ENCODE results near the gene CACNG8. TPM values are rescaled to one million over a fixed set of nuclear protein-coding genes. Genes with fewer than 3 reads are reported as not detected.

Gene CACNG8
- total RNA-seq, 2 experiments from 2014 or later = 0.02 TPM; not detected in 1

DNA sequence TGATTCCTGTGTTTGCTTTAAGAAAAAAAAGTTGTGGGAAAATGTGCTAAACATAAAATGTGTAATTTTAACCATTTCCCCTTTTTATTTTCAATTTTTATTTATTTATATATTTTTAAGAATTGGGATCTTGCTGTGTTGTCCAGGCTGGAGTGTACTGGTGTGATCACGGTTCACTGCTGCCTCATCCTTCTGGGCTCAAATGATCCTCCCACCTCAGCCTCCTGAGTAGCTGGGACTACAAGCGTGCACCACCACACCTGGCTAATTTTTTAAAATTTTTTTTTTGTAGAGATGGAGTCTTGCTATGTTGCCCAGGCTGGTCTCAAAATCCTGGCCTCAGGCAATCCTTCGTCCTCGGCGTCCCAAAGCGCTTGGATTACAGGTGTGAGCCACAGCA lies 47.7 kb downstream of the CACNG8 start:
- POLR2A ChIA-PET = no interaction called here
- no peak for DNase-seq
- H3K27me3 Mint-ChIP-seq = peaks cover 25% of the 10 kb centered on the region
- no peaks in the 10 kb centered on the region for H3K9me3 Mint-ChIP-seq
- intact Hi-C loops (cut with micrococcal nuclease) = no loop called here
- H3K36me3 Mint-ChIP-seq = no peaks in the 10 kb centered on the region
- CTCF ChIA-PET = no interaction called here
- H3K4me1 Mint-ChIP-seq (ENCODE audit: low read depth) = no peaks in the 10 kb centered on the region
- H3K27ac Mint-ChIP-seq = no peak overlapping the region
- no peak overlapping the region for H3K4me3 Mint-ChIP-seq

DNA sequence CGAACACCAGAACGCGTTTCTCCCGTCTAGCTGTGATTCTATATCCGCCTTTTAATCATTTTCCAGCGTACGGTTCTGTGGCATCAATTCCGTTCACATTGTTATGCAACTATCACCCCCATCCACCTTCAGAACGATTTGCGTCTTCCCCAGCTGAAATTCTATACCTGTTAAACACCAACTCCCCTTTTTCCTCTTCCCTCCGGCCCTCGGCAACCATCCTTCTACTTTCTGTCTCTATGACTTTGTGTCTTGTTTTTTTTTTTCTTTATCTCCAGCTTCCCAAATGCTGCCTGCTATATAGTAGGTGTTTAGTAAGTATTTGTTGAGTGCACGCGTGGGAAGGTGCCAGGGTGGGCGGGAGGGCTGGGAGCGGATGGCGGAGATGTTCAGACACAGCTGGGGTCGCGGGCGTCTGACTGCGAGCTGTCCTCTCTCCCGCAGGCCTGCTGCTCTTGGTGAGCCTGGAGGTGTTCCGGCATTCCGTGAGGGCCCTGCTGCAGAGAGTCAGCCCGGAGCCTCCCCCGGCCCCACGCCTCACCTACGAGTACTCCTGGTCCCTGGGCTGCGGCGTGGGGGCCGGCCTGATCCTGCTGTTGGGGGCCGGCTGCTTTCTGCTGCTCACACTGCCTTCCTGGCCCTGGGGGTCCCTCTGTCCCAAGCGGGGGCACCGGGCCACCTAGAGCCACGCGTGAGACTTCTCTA lies 48.9 kb downstream of the CACNG8 start:
- Mint-ChIP-seq H3K9me3 (no peaks in the 10 kb centered on the region), H3K36me3 (no peaks in the 10 kb centered on the region), H3K27me3 (peaks cover 30% of the 10 kb centered on the region), H3K4me3 (no peak overlapping the region), H3K4me1 (ENCODE audit: low read depth) (no peaks in the 10 kb centered on the region), H3K27ac (no peak overlapping the region)
- ChIA-PET POLR2A (no interaction called here), CTCF (no interaction called here)
- intact Hi-C loops (cut with micrococcal nuclease) = no loop called here
- DNase-seq = no peak

DNA sequence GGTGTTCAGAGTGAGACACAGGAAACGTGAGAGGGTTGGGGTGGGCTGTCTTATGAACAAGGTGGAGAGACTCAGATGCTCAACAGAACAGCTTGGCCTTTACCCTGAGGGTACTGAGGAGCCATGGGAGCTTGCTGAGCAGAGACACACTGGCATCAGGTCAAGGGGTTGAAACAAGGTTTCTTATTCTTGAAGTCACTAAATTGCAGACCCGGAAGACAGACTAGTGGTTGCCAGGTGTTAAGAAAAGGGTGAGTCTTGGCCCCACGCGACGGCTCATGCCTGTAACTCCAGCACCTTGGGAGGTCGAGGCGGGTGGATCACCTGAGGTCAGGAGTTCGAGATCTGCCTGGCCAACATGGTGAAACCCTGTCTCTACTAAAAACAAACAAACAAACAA lies 51.1 kb downstream of the CACNG8 start:
- Mint-ChIP-seq H3K4me3 (no peak overlapping the region), H3K27me3 (peaks cover 25% of the 10 kb centered on the region), H3K4me1 (ENCODE audit: low read depth) (no peaks in the 10 kb centered on the region), H3K9me3 (no peaks in the 10 kb centered on the region), H3K27ac (no peak overlapping the region), H3K36me3 (no peaks in the 10 kb centered on the region)
- POLR2A ChIA-PET = no interaction called here
- intact Hi-C loops (cut with micrococcal nuclease) = no loop called here
- DNase-seq = no peak
- CTCF ChIA-PET = interaction anchor here (1.7 kb wide), 1 partner anchor 10 kb away, joined by 7 read pairs; no protein-coding TSS in a partner anchor

DNA sequence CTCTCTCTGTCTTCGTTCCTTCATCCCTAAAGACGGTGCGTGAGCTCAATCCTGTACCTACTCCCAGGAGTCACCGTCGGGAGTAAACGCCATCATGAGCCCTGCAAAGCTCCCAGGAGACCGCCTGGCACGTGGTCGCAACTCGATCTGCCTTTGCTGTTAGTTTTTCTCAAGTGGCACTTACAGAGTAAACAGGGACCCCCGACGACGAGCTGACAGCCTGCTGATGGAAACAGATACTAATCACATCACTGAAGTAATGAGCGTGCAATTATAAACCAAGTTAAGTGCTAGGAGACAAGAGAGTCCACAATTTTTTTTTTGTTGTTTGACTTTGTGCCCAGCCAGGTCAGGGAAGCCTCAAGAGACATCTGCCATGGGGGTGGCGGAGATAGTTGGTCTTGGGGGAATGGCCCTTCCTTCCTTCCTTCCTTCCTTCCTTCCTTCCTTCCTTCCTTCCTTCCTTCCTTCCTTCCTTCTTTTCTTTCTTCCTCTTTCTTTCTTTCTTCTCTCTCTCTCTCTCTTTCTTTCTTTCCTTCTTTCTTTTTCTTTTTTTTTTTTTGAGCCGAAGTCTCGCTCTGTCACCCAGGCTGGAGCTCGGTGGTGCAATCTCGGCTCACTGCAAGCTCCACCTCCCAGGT lies 52.3 kb downstream of the CACNG8 start:
- intact Hi-C loops (cut with micrococcal nuclease) = no loop called here
- Mint-ChIP-seq H3K4me1 (ENCODE audit: low read depth) (no peaks in the 10 kb centered on the region), H3K27ac (no peak overlapping the region), H3K36me3 (no peaks in the 10 kb centered on the region), H3K4me3 (no peak overlapping the region), H3K9me3 (no peaks in the 10 kb centered on the region), H3K27me3 (peaks cover 25% of the 10 kb centered on the region)
- DNase-seq = no peak
- ChIA-PET POLR2A (no interaction called here), CTCF (interaction anchor here (1.7 kb wide), 1 partner anchor 9 kb away, joined by 7 read pairs; no protein-coding TSS in a partner anchor)

DNA sequence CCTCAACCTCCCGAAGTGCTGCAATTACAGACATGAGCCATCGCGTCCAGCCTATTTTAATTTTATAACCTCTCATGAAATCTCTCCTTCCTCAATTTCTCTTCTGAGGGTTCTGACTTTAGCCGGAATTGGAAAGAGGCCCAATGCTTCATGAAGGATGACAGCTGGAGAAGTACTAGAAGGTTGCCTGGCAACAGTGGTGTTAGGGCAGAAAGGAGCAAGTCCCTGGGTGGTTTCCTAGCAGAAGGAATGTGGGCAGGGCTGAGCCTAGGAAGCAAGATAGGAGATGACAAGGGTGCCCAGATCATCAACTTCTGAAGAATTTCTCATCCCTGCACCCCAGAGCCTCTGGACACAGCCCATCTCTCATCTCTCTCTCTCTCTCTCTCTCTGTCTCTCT lies 54.5 kb downstream of the CACNG8 start:
- H3K27me3 Mint-ChIP-seq = peaks cover 29% of the 10 kb centered on the region
- no peaks in the 10 kb centered on the region for H3K4me1 Mint-ChIP-seq (ENCODE audit: low read depth)
- POLR2A ChIA-PET = no interaction called here
- CTCF ChIA-PET = no interaction called here
- H3K36me3 Mint-ChIP-seq = no peaks in the 10 kb centered on the region
- H3K27ac Mint-ChIP-seq = no peak overlapping the region
- H3K9me3 Mint-ChIP-seq = no peaks in the 10 kb centered on the region
- intact Hi-C loops (cut with micrococcal nuclease) = no loop called here
- no peak for DNase-seq
- H3K4me3 Mint-ChIP-seq = no peak overlapping the region

DNA sequence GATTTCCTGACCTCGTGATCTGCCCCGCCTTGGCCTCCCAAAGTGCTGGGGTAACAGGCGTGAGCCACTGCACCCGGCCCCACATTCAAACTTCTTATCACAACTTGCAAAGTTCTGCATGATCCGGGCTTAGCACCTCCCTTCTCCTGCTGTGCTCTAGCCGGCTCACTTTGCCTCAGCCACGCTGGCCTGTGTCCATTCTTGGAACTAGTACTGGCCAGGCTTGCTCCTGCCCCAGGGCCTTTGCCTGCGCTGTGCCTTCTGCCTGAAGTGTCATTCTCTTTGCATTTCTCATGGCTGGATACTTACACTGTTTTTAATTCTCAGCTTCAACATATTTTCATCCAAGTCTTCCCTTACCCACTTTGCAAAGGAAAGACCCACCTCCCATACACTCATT lies 58.6 kb downstream of the CACNG8 start:
- no peaks in the 10 kb centered on the region for H3K9me3 Mint-ChIP-seq
- intact Hi-C loops (cut with micrococcal nuclease) = loop anchor here (5.0 kb wide), 1 partner anchor 114 kb away; the partner anchor contains the start of gene CACNG7
- H3K36me3 Mint-ChIP-seq = no peaks in the 10 kb centered on the region
- H3K4me3 Mint-ChIP-seq = no peak overlapping the region
- H3K4me1 Mint-ChIP-seq (ENCODE audit: low read depth) = peaks cover 4% of the 10 kb centered on the region
- no peak for DNase-seq
- POLR2A ChIA-PET = no interaction called here
- no peak overlapping the region for H3K27ac Mint-ChIP-seq
- peaks cover 36% of the 10 kb centered on the region for H3K27me3 Mint-ChIP-seq
- CTCF ChIA-PET = no interaction called here

DNA sequence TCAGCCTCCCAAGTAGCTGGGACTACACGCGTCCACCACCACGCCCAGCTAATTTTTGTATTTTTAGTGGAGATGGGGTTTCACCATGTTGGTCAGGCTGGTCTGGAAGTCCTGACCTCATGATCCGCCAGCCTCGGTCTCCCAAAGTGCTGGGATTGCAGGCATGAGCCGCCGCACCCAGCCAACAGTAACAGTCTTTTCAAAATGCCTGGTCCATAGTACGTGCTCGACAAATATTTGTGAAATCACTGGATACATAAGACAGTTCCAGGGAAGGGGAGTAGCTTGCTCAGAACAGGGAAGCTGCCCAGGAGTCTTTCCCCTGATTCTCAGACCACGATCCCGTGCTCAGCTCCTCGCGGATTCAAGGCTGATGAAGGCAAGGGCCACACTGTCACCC lies 59.2 kb downstream of the CACNG8 start:
- no peak overlapping the region for H3K4me3 Mint-ChIP-seq
- H3K27ac Mint-ChIP-seq = no peak overlapping the region
- DNase-seq = no peak
- ChIA-PET CTCF (interaction anchor here (1.0 kb wide), 1 partner anchor 86 kb away, joined by 3 read pairs; no protein-coding TSS in a partner anchor), POLR2A (no interaction called here)
- intact Hi-C loops (cut with micrococcal nuclease) = loop anchor here (5.0 kb wide), 1 partner anchor 115 kb away; the partner anchor contains the start of gene CACNG7
- H3K4me1 Mint-ChIP-seq (ENCODE audit: low read depth) = peaks cover 4% of the 10 kb centered on the region
- no peaks in the 10 kb centered on the region for H3K36me3 Mint-ChIP-seq
- no peaks in the 10 kb centered on the region for H3K9me3 Mint-ChIP-seq
- H3K27me3 Mint-ChIP-seq = peaks cover 34% of the 10 kb centered on the region

DNA sequence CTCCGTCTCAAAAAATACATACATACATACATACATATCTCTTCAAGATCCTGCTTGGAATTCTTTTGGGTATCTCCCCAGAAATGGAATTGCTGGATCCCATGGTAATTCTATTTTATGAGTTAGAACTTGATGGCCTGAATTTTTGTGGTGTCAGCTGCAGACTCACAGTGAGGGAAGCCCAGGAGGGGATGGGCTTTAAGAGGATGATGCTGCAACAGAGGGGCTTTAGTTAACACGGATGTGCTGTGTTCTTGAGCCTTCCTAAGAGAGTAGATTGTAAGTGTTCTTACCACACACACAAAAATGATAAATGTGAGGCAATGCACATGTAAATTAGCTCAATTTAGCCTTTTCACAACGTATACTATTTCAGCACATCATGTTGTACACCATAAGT lies 60.5 kb downstream of the CACNG8 start:
- no peak for DNase-seq
- Mint-ChIP-seq H3K4me1 (ENCODE audit: low read depth) (peaks cover 4% of the 10 kb centered on the region), H3K27ac (no peak overlapping the region), H3K9me3 (no peaks in the 10 kb centered on the region), H3K4me3 (no peak overlapping the region), H3K36me3 (no peaks in the 10 kb centered on the region), H3K27me3 (peaks cover 32% of the 10 kb centered on the region)
- ChIA-PET POLR2A (no interaction called here), CTCF (interaction anchor here (0.6 to 3.1 kb wide), 19 partner anchors 8 to 248 kb away, joined by 3 to 37 read pairs (median 5); no protein-coding TSS in a partner anchor)
- intact Hi-C loops (cut with micrococcal nuclease) = loop anchor here (5.0 kb wide), 1 partner anchor 116 kb away; the partner anchor contains the start of gene CACNG7

DNA sequence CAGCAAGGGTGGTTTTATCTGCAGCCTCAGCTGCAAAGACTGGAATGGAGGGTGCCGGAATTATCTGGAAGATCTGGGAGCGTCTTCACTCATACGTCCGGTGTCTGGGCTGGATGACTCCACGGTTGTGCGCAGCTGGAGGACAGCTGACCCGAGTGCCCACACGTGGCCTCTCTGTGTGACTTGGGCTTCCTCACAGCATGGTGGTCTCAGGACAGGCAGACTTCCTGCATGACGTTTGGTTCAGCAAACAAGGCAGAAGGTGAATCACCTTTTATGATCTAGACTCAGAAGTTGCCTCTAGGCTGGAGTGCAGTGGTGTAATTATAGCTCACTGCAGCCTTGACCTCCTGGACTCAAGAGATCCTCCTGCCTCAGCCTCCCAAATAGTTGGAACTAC lies 61.9 kb downstream of the CACNG8 start:
- Mint-ChIP-seq H3K4me1 (ENCODE audit: low read depth) (peaks cover 4% of the 10 kb centered on the region), H3K4me3 (no peak overlapping the region), H3K9me3 (no peaks in the 10 kb centered on the region), H3K36me3 (no peaks in the 10 kb centered on the region), H3K27ac (no peak overlapping the region), H3K27me3 (peaks cover 39% of the 10 kb centered on the region)
- ChIA-PET CTCF (interaction anchor here (0.6 to 3.1 kb wide), 15 partner anchors 11 to 252 kb away, joined by 3 to 37 read pairs (median 4); no protein-coding TSS in a partner anchor), POLR2A (no interaction called here)
- intact Hi-C loops (cut with micrococcal nuclease) = loop anchor here (1.0 to 5.0 kb wide), 3 partner anchors 117 to 232 kb away; partner anchors contain the start of gene CACNG7
- DNase-seq = no peak

DNA sequence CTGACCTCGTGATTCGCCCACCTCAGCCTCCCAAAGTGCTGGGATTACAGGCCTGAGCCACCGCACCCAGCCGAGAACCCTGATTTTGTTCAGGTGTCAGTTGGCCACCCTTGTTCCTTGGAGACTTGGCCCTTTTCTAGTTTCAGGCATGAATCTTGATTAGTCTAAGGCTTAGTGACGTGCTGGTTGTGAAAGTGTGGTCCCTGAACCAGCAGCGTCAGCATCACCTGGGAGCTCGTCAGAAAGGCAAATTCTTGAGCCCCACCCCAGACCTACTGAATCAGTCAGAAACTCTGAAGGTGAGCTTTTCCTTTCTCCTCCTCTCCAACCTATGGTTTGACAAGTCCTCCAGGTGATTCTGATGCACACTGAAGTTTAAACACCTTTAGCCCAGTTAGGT lies 63.9 kb downstream of the CACNG8 start:
- peaks cover 47% of the 10 kb centered on the region for H3K27me3 Mint-ChIP-seq
- H3K36me3 Mint-ChIP-seq = no peaks in the 10 kb centered on the region
- DNase-seq = no peak
- peaks cover 4% of the 10 kb centered on the region for H3K4me1 Mint-ChIP-seq (ENCODE audit: low read depth)
- CTCF ChIA-PET = no interaction called here
- intact Hi-C loops (cut with micrococcal nuclease) = no loop called here
- H3K4me3 Mint-ChIP-seq = no peak overlapping the region
- POLR2A ChIA-PET = no interaction called here
- no peaks in the 10 kb centered on the region for H3K9me3 Mint-ChIP-seq
- no peak overlapping the region for H3K27ac Mint-ChIP-seq

DNA sequence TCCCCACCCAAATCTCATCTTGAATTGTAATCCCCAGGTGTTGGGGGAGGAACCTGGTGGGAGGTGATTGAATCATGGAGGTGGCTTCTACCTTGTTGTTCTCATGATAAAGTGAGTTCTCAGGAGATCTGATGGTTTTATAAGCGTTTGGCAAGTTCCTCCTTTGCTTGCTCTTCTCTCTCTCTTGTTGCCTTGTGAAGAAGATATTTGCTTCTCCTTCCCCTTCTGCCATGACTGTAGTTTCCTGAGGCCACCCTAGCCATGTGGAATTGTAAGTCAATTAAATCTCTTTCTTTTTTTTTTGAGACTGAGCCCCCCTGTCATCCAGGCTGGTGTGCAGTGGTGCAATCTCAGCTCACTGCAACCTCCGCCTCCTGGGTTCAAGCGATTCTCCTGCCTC lies 66.6 kb downstream of the CACNG8 start:
- Mint-ChIP-seq H3K9me3 (no peaks in the 10 kb centered on the region), H3K4me3 (no peak overlapping the region), H3K27ac (no peak overlapping the region), H3K4me1 (ENCODE audit: low read depth) (no peaks in the 10 kb centered on the region), H3K27me3 (peaks cover 28% of the 10 kb centered on the region), H3K36me3 (no peaks in the 10 kb centered on the region)
- DNase-seq = no peak
- intact Hi-C loops (cut with micrococcal nuclease) = no loop called here
- ChIA-PET POLR2A (no interaction called here), CTCF (interaction anchor here (0.7 to 1.9 kb wide), 12 partner anchors 10 to 237 kb away, joined by 3 to 23 read pairs (median 6); partner anchors contain the start of gene MYADM)

DNA sequence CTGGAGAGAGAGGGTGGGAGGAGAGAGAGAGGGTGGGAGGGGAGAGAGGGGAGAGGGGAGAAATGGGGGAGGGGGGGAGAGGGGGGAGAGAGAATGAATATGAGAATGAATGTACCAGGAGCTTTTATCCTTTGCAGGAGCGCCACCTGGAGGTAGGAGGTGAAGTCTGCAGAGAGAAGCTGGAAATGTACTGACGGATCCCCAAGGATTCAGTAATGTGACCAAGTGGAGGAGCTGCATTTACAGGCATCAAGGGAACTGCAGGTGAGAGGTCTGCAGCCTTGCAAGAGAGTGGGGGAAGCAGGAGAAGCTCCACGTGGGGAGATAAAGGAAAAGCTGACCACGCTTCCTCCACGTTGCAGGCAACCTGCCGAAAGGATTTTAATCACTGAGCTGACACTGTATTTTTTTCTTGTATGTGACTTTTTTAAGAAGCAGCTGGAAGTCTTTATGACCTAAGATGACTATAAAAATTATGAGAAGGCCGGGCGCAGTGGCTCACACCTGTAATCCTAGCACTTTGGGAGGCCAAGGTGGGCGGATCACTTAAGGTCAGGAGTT lies 67.3 kb downstream of the CACNG8 start:
- Mint-ChIP-seq H3K27me3 (peaks cover 24% of the 10 kb centered on the region), H3K4me1 (ENCODE audit: low read depth) (no peaks in the 10 kb centered on the region), H3K4me3 (no peak overlapping the region), H3K9me3 (no peaks in the 10 kb centered on the region), H3K27ac (no peak overlapping the region), H3K36me3 (no peaks in the 10 kb centered on the region)
- POLR2A ChIA-PET = no interaction called here
- intact Hi-C loops (cut with micrococcal nuclease) = no loop called here
- CTCF ChIA-PET = interaction anchor here (0.6 to 1.9 kb wide), 26 partner anchors 10 to 239 kb away, joined by 3 to 23 read pairs (median 4); partner anchors contain the start of genes MYADM and PRKCG
- DNase-seq = peak; percentile 67

Data from activated CD4-positive, alpha-beta memory T cell treated with anti-CD3 and anti-CD28 coated beads for 36 hours (primary cell).